HG03280 (cell line): ENCODE measurements around the gene LDAH.

Experiments used
- ATAC-seq: cut with Tn5 transposase; IDR thresholded peaks from one replicate; pipeline ENCODE4 v1.9.1; 2021; ENCODE audit warnings: mild to moderate bottlenecking, moderate library complexity; ENCODE audit not compliant: unreplicated experiment

The LDAH gene

DNA sequence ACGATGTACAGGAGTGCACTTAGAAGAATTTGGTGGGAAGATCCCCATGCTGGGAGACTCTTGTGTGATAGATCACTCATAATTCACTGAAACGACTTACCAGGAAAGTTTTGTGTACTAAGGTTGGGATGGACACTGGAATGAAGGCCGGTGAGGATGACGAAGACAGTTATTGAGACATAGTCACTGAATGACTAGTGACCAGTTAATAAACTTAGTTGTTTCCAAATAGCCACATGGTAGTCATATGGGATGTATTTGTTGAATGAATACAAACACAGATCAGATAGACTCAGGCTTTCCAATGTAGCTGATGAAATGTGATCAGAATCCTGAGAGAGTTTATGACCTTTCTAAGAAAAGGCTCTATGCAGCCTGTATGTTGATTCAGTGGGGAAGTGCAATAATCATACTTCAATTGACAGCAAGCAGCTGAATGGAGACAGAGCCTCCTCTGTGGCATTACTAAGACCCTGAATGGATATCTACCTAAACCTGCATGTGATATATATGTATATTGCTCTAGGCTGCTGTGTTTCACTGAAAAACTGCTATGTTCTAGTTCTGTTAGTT lies 135.6 kb downstream of the LDAH start:
- no peak for ATAC-seq

DNA sequence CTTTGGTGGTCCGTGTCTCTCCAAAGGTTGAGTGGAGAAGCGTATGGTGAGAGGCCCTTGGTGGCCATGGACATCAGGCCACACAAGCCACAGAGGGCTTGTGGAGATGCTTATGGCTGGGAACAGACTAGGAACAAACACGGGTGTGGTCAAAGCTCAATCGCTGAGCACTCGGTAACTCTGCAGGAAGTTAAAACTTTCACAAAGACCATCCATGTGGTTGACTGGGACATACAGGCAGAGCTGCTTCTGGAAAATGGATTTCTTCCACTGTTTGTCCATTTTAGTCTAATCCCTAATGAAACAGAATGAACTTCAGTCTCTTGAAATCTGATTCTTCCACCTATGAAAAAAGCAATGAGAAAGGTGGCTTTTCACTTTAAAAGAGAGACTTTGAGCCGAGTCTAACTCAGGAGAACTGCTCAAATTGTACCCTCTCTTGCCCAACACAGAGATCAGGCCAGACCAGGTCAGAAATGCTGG lies 138.3 kb downstream of the LDAH start:
- ATAC-seq = no peak

DNA sequence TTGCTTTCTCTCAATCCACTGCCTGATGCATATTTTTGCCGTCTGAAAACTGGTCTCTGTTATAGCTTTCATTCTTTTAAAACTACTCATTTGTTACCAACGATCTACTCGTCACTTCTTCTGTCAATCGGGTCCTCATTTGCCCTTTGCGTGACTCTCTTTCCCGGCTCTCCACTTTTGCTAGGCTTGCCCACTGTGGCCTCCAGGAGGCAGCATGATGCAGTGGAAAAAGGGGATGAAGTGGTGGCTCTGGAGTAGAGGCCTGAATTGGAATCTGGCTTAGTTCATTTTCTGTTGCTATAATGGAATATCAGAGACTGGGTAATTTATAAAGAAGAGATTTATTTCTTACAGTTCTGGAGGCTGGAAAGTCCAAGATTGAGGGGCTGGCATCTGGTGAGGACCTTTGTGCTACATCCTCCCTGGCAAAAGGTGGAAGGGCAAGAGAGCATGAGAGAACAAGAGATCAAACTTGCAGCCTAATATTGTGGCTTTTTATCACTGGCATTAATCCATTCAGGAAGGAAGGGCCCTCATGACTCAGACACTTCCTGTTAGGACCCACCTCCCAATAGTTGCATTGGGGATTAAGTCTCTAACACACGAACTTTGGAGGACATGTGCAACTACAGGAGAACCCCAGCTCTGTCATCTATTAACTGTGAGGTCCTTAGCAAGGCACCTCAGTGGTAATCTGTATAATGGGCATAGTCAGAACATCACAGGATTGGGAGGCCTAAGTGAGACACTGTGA lies 140.6 kb downstream of the LDAH start:
- no peak for ATAC-seq

DNA sequence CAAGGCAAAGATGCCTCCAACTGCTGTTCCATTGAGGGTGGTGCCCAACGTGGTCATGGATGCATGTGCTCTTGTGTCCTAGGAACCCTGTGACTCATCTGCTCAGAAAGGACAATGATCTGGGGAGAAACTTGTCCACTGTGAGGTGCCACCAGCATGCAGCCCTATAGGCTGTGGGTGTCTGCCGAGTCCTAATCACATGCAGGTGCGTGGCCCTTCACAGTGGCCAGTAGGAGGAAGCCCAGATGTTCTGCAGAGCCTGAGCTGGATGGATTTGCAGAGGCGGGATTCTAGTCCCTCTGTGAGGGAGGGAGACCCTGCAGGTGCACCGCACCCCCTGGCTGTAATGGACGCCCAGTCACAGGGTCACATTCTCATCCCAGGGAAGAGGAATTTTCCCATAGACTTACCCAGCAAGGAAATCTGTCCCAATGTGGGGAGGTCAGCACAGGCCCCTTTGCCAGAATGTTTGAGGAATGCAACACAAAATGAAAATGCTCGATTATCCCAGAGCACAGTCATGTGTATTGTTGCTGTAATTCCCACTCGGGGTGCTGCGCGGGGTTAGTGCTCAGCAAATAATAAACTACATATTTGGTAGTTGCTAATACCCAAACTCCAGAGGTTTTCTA lies 142.0 kb downstream of the LDAH start:
- no peak for ATAC-seq

DNA sequence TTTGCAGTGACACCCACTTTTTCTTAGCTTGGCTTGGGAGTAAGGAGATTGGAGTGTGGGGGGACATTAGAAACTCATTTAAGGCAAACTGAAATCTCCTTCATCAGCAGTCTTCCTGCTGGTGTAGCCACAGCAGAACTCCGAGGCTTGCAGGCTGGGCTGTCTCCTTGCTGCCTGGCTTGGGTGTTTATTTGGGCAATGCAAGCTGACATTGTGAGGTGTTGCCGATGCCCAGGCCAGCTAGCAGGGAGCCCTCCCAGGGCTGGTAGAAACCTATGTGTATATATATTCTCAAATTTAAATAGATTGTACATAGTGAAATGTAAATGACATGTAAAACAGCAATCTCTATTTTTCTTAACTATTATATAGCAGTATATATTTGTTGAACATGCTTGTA lies 144.1 kb downstream of the LDAH start:
- no peak for ATAC-seq

DNA sequence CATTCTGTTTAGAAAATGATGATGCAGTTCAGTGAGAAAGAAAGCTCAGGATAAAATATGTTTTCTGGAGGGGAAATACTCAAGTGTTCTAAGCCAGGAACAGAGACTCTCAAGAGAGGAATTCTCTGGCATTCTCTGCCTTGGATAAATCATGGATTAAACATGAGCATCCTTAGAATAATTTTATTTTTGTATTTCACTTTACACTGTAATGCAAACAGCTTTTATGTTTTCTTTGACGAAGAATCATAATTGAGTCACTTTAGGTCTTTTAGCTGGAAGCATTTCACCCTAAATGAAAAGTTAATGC lies 144.9 kb downstream of the LDAH start:
- no peak for ATAC-seq

DNA sequence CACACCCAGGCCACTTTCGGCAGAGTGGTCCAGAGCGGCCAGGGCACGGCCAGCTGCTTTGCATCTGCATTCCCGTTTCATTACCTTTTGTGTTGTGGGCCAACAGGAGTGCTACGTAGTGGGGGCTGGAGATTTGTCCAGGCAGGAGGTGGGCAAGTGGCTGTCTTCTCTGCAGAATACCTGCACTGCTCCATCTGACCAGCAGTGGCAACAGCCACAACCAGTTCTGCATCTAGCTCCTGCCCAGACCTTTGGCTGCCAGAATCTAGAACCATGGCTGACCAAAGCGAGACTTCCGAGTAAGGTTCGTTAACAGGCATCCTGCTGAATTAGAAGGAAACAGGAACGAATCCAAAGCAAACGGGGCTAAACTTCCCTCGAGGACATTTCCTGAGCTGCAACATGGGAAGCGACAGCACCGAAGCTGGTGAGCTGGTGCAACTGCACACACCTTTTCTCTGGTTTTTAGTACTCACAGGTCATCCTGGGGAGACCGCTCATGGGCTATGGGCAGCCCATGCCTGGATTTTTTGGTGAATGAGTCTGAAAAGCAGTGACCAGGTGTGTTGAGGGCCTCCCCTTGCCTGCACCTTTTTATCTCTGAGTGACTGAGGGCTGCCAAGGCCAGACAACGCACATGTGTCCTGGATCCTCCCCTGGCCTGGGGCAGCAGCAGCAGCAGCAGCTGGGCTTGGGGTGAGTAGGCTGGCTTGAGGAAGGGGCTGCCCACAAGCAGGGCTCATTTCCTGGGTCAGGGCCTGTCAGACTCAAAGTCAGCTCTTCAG lies 145.4 kb downstream of the LDAH start:
- peak; percentile 53 for ATAC-seq

DNA sequence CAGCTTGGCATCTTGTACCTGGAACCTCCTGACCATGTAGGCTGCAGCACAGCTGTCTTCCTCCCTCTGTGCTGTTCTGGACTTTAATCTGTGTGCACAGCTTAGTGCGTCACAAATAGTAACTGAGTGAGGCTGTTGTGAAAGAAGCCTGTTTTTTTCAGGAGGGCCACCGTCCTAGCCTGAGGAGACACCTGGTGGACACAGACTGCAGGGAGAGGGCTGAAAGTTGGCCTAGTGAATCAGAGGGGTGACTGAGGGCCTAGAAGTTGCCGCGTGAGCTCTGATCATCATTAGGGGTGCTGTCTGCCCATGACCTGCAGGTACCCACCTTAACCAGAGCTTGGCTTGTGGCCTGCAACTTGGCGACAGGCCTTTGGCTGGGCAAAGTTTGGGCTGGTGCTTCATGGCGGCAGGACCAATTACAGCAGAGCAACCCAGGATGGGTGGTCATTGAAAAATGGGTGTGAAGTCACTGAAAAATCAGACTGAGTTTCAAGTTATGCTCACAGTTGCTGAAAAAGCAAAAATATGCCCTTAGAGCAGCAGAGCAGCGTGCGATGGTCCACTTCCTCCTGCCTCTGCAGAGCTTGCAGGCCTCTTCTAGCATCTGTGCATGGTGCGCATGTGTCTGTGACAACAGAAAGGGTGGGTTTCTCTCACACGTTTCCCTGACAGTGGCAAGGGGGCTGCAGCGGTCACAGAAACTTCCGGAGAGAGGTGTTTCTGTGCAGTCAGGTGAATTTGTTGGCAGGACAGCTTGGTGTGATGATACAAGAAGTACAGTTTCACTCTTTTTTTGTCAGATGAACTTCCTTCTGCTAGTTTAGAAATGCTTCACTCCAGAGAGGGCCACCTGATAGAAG lies 146.3 kb downstream of the LDAH start:
- ATAC-seq = peak; percentile 44

DNA sequence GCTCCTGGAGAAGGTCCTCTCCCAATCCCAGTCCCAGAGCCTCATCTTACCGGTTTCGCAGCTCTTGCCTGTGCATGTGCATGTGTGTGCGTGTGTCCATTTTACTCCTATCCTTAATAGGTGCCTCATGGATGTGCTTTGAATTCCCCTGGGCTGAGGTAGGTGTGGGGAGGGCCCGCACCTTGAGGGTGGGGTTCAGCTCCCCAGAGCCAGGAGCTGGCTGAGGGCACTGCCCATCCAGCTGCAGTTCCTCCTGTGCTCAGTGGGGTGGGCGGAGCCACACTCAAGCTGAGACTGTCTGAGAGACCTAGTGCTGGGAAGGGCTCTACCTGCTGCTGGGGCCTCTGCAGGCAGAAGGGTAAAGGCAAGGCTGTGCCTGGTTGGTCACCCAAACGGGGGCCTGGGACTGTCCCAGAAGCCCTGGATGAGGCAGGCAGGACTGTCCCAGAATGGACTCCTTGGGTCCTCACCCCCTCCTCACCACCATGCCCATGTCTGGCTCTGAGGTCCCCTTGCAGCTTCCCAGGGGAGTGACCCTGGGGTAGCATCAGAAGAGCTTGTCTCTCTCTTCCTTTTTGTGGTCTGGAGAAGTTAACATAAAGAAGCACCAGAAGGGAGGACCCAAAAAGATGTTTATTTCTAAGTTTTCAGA lies 147.1 kb downstream of the LDAH start:
- ATAC-seq = peak; percentile 63

DNA sequence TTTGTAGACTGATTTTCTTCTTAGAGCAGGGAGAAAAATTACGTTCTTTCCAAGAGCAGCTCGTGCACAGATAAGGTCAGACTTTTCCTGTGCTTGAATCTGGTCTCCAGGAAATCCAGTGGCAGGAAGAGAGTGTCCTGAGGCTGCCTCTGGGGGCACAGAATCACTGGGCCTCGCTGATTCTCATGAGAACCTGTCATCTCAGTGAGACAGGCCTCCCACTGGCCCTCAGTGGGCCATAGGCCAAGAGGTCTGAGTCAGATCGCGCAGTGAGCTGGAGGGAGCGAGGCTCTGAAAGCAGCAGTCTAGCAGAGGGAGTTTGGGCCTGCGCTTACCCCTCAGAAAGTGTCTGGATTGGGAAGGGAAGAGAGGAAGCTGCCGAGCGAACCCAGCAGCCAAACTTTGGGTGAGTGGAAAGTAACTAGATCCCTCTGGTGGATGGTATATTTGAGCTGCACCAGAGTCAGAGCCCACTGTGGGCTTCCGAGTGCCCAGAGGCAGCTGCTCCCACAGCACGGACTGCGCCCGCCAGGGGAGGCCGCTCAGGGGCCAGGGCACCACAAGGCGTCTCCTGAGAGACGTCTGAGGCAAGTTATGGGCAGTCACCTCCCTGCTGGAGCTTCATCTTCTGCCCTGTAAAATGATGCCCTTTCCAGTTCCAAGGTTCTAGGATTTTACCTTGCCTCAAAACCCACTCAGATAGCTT lies 147.8 kb downstream of the LDAH start:
- no peak for ATAC-seq

DNA sequence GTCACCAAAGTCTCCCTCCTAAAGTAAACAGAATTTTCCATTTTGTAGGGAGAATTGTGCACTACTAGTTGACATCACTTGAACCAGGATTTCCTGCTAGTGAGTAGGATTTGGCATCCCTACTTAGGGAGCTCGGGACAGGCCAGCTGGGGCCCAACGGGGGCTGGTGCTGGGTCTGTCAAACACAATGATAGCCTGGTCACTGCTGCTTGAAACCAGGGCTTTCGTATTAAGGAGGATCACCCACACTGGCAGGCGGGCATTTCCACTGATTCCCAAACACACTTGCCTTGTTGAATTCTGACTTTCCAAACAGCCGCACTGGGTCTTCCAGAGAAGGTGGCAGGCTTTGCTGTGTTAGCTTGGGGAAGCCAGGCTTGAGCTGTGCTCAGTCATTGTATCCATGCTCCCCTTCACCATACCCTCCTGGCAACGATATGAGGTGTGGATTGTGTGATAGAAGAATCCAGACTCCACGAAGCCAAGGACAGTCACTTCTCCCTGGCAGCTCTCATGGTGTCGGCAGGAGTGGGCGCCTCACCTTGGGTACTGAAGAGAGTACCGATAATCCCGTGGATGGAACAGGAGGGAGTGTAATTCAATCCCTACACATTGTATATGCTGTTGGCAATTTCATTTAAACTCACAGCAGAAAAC lies 148.5 kb downstream of the LDAH start:
- no peak for ATAC-seq

DNA sequence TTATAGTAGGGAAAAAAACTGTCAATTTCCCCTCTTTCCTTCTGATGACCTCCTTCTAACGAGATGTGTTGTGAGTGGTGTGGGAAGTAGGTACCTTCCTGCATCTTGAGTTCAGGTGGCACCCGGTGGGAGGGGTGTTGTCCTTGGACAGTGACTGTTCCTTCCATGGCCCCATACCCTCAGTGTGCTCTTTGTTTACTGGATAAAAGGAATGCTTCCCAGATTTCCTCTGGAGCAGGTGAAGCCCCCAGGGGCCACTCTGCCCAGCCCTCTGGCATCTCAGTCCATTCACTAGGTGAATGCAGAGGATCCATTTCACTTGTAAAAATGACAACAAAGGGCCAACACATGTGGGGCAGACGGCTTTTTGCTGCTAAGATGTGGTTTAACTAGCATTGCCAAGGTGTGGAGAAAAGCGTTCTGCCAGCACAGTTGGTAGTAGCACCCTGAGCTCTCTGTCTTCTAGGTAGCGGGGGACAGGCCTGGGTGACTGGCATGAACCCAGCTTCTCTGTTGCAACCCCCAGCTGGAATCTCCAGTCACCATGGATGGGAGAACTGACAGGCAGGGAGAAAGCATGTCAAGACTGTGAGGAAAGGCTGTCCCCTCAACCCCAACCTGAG lies 149.1 kb downstream of the LDAH start:
- no peak for ATAC-seq

DNA sequence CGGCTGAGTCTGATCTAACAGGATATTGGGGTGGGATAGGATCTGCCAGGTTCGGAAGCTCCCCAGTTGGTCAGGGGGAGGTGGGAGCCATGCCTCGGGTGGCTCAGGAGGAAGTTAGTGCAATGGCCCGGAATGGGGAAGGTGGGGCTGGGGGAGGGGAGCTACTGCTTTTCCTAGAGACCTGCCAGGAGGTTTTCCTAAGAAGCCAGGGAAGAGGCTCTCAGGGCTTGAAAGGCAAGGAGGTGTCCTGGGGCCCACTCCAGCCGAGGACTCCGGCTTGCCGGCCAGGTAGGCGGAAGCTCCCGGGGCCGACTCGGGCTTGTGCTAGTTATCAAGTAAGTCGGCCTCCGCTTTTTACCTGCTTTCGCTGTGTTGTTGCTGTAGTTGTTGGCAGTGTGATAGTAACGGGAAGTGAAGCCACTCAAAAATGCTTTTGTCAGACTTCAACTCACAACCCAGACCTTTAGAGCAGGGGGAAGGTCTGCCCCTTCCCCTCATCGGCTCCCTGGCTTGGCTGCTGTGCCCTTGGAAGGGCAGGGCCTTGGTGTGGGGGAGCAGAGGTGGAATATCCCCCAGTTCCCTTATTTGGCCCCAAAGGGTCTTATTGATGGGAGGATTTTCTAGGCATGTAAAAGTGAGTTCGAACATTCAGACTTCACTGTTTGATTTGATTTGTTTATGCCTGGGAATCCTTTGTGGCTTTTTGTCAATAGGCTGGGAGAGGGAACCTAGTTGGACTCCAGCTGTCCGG lies 150.5 kb downstream of the LDAH start:
- no peak for ATAC-seq

DNA sequence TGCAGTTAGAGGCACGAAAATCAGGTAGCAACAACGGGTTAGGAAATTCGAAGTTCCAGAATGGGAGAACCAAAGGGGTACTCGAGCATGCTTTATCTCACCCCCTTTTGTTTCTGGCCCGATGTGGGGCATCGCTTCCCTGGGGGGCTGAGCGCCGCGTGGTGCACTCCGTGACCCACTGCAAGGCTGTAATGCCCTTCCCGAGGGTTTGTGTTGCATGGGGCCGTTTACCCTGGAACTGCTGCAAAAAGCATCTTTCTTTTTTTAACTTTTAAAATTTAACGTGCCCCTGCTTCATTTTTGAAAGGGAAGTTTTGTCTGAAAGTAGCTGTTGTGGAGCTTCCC lies 151.2 kb downstream of the LDAH start:
- no peak for ATAC-seq

DNA sequence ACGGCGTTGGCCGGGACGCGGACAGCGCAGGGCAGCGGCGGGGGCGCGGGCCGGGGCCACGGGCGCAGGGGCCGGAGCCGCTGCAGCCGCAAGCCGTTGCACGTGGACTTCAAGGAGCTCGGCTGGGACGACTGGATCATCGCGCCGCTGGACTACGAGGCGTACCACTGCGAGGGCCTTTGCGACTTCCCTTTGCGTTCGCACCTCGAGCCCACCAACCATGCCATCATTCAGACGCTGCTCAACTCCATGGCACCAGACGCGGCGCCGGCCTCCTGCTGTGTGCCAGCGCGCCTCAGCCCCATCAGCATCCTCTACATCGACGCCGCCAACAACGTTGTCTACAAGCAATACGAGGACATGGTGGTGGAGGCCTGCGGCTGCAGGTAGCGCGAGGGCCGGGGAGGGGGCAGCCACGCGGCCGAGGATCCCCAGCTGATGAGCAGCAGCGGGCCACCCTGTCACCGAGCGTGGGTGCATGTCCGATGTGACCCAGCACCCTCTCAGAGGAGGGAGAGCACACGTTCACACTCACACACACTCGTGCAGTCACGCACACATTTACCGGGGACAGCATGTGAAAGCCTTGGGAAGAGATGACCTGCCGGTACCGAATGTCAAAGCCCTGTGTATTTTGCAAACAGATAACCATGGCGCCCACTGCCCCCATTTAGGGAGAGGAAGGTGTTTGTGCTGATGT lies 151.7 kb downstream of the LDAH start:
- ATAC-seq = no peak

DNA sequence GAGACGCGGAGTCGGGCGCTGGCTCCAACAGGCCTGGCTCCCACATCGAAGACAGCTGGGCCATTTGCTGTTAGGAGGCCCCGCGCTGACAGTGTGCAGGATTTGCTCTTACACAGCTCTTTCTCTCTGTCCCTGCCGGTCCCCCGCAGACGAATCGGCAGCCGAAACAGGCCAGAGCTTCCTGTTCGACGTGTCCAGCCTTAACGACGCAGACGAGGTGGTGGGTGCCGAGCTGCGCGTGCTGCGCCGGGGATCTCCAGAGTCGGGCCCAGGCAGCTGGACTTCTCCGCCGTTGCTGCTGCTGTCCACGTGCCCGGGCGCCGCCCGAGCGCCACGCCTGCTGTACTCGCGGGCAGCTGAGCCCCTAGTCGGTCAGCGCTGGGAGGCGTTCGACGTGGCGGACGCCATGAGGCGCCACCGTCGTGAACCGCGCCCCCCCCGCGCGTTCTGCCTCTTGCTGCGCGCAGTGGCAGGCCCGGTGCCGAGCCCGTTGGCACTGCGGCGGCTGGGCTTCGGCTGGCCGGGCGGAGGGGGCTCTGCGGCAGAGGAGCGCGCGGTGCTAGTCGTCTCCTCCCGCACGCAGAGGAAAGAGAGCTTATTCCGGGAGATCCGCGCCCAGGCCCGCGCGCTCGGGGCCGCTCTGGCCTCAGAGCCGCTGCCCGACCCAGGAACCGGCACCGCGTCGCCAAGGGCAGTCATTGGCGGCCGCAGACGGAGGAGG lies 152.4 kb downstream of the LDAH start:
- no peak for ATAC-seq
